Neural cell (in vitro differentiated cells): ENCODE measurements around the gene SREBF1. TPM values are rescaled to one million over a fixed set of nuclear protein-coding genes. Genes with fewer than 3 reads are reported as not detected.

ENCODE experiments used
- H2AFZ ChIP-seq: fragments of 200-600, 300-800 bp; sonication (generic), shearing (Covaris generic); 2 replicates; pipeline ENCODE4 v1.6.0; 2014; ENCODE audit warnings: low read depth, mild to moderate bottlenecking, antibody characterized with exemption, low read length, moderate library complexity
- H3F3A ChIP-seq: fragments of 200-600 bp; shearing (Covaris generic); 2 replicates; pipeline ENCODE4 v1.6.1; 2016; ENCODE audit warnings: mild to moderate bottlenecking, moderate library complexity, mixed read lengths, antibody characterized with exemption, low read length; ENCODE audit not compliant: insufficient read depth, poor library complexity, severe bottlenecking
- H3K27ac ChIP-seq: fragments of 200-600, 300-800 bp; sonication (generic), shearing (Covaris generic); 2 replicates; pipeline ENCODE4 v1.5.1; 2014; ENCODE audit warnings: mild to moderate bottlenecking, low read length, moderate library complexity
- H3K27me3 ChIP-seq: fragments of 300-800, 200-600 bp; sonication (generic), shearing (Covaris generic); 2 replicates; pipeline ENCODE4 v1.6.0; 2014; ENCODE audit warnings: mild to moderate bottlenecking, low read depth, low read length, moderate library complexity; ENCODE audit not compliant: insufficient read depth
- H3K36me3 ChIP-seq: fragments of 300-800, 200-600 bp; sonication (generic), shearing (Covaris generic); 2 replicates; pipeline ENCODE4 v1.5.1; 2014; ENCODE audit warnings: mild to moderate bottlenecking, antibody characterized with exemption, low read length, moderate library complexity; ENCODE audit not compliant: insufficient read depth
- H3K4me2 ChIP-seq: fragments of 300-800, 200-600 bp; sonication (generic), shearing (Covaris generic); 2 replicates; pipeline ENCODE4 v1.6.0; 2014; ENCODE audit warnings: mild to moderate bottlenecking, low read length
- H3K4me3 ChIP-seq: fragments of 300-800, 200-600 bp; sonication (generic), shearing (Covaris generic); 2 replicates; pipeline ENCODE4 v1.5.1; 2014; ENCODE audit warnings: mild to moderate bottlenecking, low read length, moderate library complexity
- H3K79me2 ChIP-seq: fragments of 200-600 bp; shearing (Covaris generic); replicated peaks from 2 replicates; pipeline ENCODE4 v1.6.0; 2014; ENCODE audit warnings: mild to moderate bottlenecking, low read length, moderate library complexity; ENCODE audit not compliant: insufficient read depth
- H3K9ac ChIP-seq: fragments of 300-800, 200-600 bp; sonication (generic), shearing (Covaris generic); 2 replicates; pipeline ENCODE4 v1.6.1; 2016; ENCODE audit warnings: mild to moderate bottlenecking, low read length, mixed read lengths
- H3K9me2 ChIP-seq: fragments of 200-600 bp; shearing (Covaris generic); 2 replicates; pipeline ENCODE4 v1.6.1; 2016; ENCODE audit warnings: mild to moderate bottlenecking, low read length, mixed read lengths; ENCODE audit not compliant: insufficient read depth
- H3K9me3 ChIP-seq: fragments of 200-600, 300-800 bp; sonication (generic), shearing (Covaris generic); 2 replicates; pipeline ENCODE4 v1.6.1; 2016; ENCODE audit warnings: mild to moderate bottlenecking, mixed run types, low read length, moderate library complexity, mixed read lengths
- H4K20me1 ChIP-seq: fragments of 200-600 bp; shearing (Covaris generic); 2 replicates; pipeline ENCODE4 v1.6.1; 2016; ENCODE audit warnings: mild to moderate bottlenecking, mixed run types; ENCODE audit not compliant: insufficient read depth
- EP300 ChIP-seq: fragments of 450-650 bp; conservative IDR thresholded peaks from 2 replicates; pipeline ENCODE4 v1.6.1; 2014; ENCODE audit warnings: antibody characterized with exemption, mild to moderate bottlenecking, moderate library complexity; ENCODE audit not compliant: poor library complexity, severe bottlenecking
- EZH2 ChIP-seq: fragments of 200-600, 300-800 bp; shearing (Covaris generic), sonication (generic); IDR thresholded peaks from 2 replicates; pipeline ENCODE4 v1.6.1; 2014; ENCODE audit warnings: antibody characterized with exemption, low read length, borderline replicate concordance, mild to moderate bottlenecking; ENCODE audit not compliant: insufficient read depth, poor library complexity, severe bottlenecking
- MXI1 ChIP-seq: fragments of 450-650 bp; conservative IDR thresholded peaks from 2 replicates; pipeline ENCODE4 v1.6.1; 2014; ENCODE audit warnings: antibody characterized with exemption, mild to moderate bottlenecking; ENCODE audit not compliant: poor library complexity, severe bottlenecking
- POLR2AphosphoS5 ChIP-seq: IDR thresholded peaks from 2 replicates; pipeline ENCODE4 v1.6.1; 2012
- RAD21 ChIP-seq: fragments of 450-650 bp; conservative IDR thresholded peaks from 2 replicates; pipeline ENCODE4 v1.6.1; 2014; ENCODE audit warnings: antibody characterized with exemption, mild to moderate bottlenecking, moderate library complexity
- SMC3 ChIP-seq: fragments of 450-650 bp; conservative IDR thresholded peaks from 2 replicates; pipeline ENCODE4 v1.6.1; 2014; ENCODE audit warnings: antibody characterized with exemption, mild to moderate bottlenecking, moderate library complexity; ENCODE audit not compliant: poor library complexity
- TAF1 ChIP-seq: IDR thresholded peaks from 2 replicates; pipeline ENCODE4 v1.6.1; 2012; ENCODE audit warnings: low read depth
- polyA plus RNA-seq: library from polyadenylated mRNA; depleted of rRNA; stranded (reverse); fragments of >200 nt; gene quantifications from 2 replicates; pipeline ENCODE4 v1.2.3, GENCODE V29; 2014
- TF ChIP-seq, protein P1 (sequence below): IDR thresholded peaks from 2 replicates; pipeline ENCODE4 v1.6.1; 2012; ENCODE audit warnings: borderline replicate concordance
- TF ChIP-seq, protein P2 (sequence below): fragments of 450-650 bp; IDR thresholded peaks from 2 replicates; pipeline ENCODE4 v1.5.1; 2014; ENCODE audit warnings: antibody characterized with exemption, mild to moderate bottlenecking, moderate library complexity; ENCODE audit not compliant: poor library complexity, severe bottlenecking

The SREBF1 gene
- polyA plus RNA-seq, 1 donor from 2014 or later = 22.5 TPM

DNA sequence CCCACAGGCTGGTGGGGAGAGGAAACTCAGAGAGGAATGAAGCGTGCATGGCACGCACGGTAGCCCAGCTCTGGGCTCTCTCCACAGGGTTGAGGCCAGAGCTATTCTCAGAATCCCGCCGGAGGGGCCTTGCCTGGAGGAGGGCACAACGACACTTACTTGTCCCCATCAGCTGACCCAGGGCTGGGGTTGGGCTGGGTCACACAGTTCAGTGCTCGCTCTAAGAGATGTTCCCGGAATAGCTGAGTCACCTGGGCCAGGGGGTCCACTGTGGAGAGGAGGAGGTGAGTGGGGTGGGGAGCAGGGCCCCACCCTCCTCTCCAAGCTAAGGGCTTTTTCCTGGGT, 21.8 kb downstream of the SREBF1 start:
- H3K4me3 ChIP-seq = no peak overlapping the region
- no peak overlapping the region for H3K4me2 ChIP-seq
- H3K27me3 ChIP-seq = no peaks in the 10 kb centered on the region
- H3K27ac ChIP-seq = no peak overlapping the region
- no peak overlapping the region for H3K9ac ChIP-seq
- H3K36me3 ChIP-seq = no peaks in the 10 kb centered on the region
- no peaks in the 10 kb centered on the region for H3F3A ChIP-seq
- no peak overlapping the region for H2AFZ ChIP-seq
- TF ChIP-seq EP300 = no peak
- TF ChIP-seq EZH2 = no peak
- no peak for TF ChIP-seq RAD21
- TF ChIP-seq, protein P1, sequence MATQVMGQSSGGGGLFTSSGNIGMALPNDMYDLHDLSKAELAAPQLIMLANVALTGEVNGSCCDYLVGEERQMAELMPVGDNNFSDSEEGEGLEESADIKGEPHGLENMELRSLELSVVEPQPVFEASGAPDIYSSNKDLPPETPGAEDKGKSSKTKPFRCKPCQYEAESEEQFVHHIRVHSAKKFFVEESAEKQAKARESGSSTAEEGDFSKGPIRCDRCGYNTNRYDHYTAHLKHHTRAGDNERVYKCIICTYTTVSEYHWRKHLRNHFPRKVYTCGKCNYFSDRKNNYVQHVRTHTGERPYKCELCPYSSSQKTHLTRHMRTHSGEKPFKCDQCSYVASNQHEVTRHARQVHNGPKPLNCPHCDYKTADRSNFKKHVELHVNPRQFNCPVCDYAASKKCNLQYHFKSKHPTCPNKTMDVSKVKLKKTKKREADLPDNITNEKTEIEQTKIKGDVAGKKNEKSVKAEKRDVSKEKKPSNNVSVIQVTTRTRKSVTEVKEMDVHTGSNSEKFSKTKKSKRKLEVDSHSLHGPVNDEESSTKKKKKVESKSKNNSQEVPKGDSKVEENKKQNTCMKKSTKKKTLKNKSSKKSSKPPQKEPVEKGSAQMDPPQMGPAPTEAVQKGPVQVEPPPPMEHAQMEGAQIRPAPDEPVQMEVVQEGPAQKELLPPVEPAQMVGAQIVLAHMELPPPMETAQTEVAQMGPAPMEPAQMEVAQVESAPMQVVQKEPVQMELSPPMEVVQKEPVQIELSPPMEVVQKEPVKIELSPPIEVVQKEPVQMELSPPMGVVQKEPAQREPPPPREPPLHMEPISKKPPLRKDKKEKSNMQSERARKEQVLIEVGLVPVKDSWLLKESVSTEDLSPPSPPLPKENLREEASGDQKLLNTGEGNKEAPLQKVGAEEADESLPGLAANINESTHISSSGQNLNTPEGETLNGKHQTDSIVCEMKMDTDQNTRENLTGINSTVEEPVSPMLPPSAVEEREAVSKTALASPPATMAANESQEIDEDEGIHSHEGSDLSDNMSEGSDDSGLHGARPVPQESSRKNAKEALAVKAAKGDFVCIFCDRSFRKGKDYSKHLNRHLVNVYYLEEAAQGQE = no peak
- TF ChIP-seq, protein P2, sequence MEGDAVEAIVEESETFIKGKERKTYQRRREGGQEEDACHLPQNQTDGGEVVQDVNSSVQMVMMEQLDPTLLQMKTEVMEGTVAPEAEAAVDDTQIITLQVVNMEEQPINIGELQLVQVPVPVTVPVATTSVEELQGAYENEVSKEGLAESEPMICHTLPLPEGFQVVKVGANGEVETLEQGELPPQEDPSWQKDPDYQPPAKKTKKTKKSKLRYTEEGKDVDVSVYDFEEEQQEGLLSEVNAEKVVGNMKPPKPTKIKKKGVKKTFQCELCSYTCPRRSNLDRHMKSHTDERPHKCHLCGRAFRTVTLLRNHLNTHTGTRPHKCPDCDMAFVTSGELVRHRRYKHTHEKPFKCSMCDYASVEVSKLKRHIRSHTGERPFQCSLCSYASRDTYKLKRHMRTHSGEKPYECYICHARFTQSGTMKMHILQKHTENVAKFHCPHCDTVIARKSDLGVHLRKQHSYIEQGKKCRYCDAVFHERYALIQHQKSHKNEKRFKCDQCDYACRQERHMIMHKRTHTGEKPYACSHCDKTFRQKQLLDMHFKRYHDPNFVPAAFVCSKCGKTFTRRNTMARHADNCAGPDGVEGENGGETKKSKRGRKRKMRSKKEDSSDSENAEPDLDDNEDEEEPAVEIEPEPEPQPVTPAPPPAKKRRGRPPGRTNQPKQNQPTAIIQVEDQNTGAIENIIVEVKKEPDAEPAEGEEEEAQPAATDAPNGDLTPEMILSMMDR = no peak
- no peak for TF ChIP-seq MXI1
- TF ChIP-seq POLR2AphosphoS5 = no peak
- TF ChIP-seq SMC3 = no peak
- no peak for TF ChIP-seq TAF1
- H3K79me2 ChIP-seq = no peaks in the 10 kb centered on the region
- no peaks in the 10 kb centered on the region for H3K9me2 ChIP-seq
- H4K20me1 ChIP-seq = no peaks in the 10 kb centered on the region
- no peaks in the 10 kb centered on the region for H3K9me3 ChIP-seq

DNA sequence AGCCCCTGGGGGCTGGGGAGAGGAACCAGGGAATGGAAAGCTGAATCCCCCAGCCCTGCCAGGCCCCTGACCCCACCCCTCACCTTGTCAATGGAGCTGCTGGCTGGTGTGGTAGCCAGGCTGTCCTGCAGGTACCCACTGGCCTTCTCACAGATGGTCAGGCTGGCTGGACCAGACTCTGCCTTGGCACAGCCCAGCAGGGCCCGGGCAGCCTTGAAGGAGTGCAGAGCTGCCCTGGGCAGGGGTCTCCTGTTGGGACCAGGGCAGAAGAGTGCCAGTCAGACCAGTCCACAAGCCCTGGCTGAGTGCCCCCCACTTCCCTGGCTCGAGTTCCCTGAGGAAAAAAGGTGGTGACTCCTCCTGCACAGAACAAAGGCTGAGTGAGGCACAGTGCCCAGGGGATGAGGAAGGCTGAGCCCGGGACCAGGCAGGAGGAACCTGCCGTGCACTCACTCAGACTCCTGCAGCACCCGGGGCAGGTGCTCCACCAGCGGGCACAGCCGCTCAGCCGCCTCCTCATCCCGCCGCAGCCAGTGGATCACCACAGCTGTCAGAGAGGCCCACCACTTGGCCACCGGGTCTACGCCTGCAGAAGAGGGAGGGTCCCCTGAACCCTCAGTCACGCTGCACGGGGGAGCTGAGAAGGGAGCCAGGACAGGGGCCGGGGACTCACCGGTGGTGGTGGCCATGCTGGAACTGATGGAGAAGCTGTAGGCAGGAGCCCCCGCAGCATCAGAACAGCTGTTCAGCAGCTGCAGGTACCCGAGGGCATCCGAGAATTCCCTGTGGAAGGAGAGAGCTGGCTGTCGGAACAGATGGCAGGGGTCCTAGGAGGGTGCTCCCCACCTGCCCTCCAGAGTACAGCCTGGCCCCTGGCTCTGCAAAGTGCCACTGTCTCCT, 22.4 kb downstream of the SREBF1 start:
- Histone ChIP-seq H3K27ac (no peak overlapping the region), H3F3A (no peaks in the 10 kb centered on the region), H3K4me2 (no peak overlapping the region), H4K20me1 (no peaks in the 10 kb centered on the region), H3K79me2 (no peaks in the 10 kb centered on the region), H3K27me3 (no peaks in the 10 kb centered on the region), H3K9me3 (no peaks in the 10 kb centered on the region), H3K9ac (no peak overlapping the region), H2AFZ (no peak overlapping the region), H3K9me2 (no peaks in the 10 kb centered on the region), H3K36me3 (no peaks in the 10 kb centered on the region), H3K4me3 (no peak overlapping the region)
- no peak for TF ChIP-seq EP300
- TF ChIP-seq POLR2AphosphoS5 = no peak
- TF ChIP-seq, protein P2 = no peak
